ENCODE data around the gene C2CD2. TPM values are rescaled to one million over a fixed set of nuclear protein-coding genes. Genes with fewer than 3 reads are reported as not detected.

Gene C2CD2
- total and polyA plus RNA-seq, 3 donors from 2014 or later, result 8.6 to 17.4 (median 13.2) TPM

GRCh38 chr21:41970751-41971653 is 17.2 kb upstream of the C2CD2 start:
- 65 to 66% methylated on average over 20 of the region's 20 CpGs for WGBS, 2 donors

GRCh38 chr21:41970106-41970391 is 16.2 kb upstream of the C2CD2 start:
- TF ChIP-seq POLR2A (IDR thresholded peaks at IDR 0.05), result no peak
- TF ChIP-seq, protein P1, sequence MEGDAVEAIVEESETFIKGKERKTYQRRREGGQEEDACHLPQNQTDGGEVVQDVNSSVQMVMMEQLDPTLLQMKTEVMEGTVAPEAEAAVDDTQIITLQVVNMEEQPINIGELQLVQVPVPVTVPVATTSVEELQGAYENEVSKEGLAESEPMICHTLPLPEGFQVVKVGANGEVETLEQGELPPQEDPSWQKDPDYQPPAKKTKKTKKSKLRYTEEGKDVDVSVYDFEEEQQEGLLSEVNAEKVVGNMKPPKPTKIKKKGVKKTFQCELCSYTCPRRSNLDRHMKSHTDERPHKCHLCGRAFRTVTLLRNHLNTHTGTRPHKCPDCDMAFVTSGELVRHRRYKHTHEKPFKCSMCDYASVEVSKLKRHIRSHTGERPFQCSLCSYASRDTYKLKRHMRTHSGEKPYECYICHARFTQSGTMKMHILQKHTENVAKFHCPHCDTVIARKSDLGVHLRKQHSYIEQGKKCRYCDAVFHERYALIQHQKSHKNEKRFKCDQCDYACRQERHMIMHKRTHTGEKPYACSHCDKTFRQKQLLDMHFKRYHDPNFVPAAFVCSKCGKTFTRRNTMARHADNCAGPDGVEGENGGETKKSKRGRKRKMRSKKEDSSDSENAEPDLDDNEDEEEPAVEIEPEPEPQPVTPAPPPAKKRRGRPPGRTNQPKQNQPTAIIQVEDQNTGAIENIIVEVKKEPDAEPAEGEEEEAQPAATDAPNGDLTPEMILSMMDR (IDR thresholded peaks at IDR 0.05), result no peak
- no peaks in the 10 kb centered on the region for H3K9me3 ChIP-seq
- DNase-seq, result peak; percentile 7
- no peak overlapping the region for H3K4me3 ChIP-seq
- H3K36me3 ChIP-seq (ENCODE audit: low read depth, missing control alignments), result no peaks in the 10 kb centered on the region
- H3K4me1 ChIP-seq, result no peaks in the 10 kb centered on the region
- intact Hi-C loops (cut with DNase I; ENCODE audit: low total_unique reads), result no loop called here
- 91 to 92% methylated on average over 5 of the region's 5 CpGs for WGBS, 2 donors
- no peak overlapping the region for H3K27ac ChIP-seq
- H3K27me3 ChIP-seq, result no peaks in the 10 kb centered on the region

More at GRCh38 chr21:41970751-41971653, 17.2 kb upstream of the C2CD2 start:
- Histone ChIP-seq H3K36me3 (ENCODE audit: low read depth, missing control alignments) (no peaks in the 10 kb centered on the region), H3K4me1 (no peaks in the 10 kb centered on the region), H3K4me3 (no peak overlapping the region), H3K27me3 (no peaks in the 10 kb centered on the region), H3K9me3 (no peaks in the 10 kb centered on the region), H3K27ac (no peak overlapping the region)
- DNase-seq, result peak; percentile 6
- intact Hi-C loops (cut with DNase I; ENCODE audit: low total_unique reads), result no loop called here
- TF ChIP-seq, protein P1 (IDR thresholded peaks at IDR 0.05), result no peak
- TF ChIP-seq POLR2A (IDR thresholded peaks at IDR 0.05), result no peak

DNA sequence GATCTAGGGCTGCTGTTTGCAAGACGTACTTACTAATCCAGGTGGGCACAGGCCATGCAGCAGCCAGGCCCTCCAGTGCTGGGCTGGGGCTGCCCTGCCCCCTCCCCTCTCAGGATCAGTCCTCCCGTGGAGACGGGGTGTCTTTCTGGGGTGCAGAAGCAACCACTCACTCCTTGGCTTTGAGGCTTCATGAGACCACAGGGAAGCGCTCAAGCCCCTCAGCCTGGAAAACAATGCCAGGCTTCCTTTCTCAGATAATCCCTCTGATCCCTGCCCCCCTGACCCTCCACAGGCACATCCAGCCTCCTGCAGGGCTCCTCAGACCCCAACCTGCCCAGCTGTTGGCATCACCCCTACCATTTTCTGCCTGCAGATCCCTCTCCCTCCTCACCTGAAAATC is 13.9 kb upstream of the C2CD2 start:
- no peaks in the 10 kb centered on the region for H3K9me3 ChIP-seq
- H3K4me3 ChIP-seq, result no peak overlapping the region
- DNase-seq, result peak; percentile 7
- no peak overlapping the region for H3K27ac ChIP-seq
- H3K4me1 ChIP-seq, result no peaks in the 10 kb centered on the region
- no peaks in the 10 kb centered on the region for H3K27me3 ChIP-seq
- intact Hi-C loops (cut with DNase I; ENCODE audit: low total_unique reads), result no loop called here
- TF ChIP-seq, protein P1 (IDR thresholded peaks at IDR 0.05), result no peak
- TF ChIP-seq POLR2A (IDR thresholded peaks at IDR 0.05), result no peak
- 90 to 100% methylated on average over 1 to 4 of the region's 4 CpGs for WGBS, 2 donors
- no peaks in the 10 kb centered on the region for H3K36me3 ChIP-seq (ENCODE audit: low read depth, missing control alignments)

DNA sequence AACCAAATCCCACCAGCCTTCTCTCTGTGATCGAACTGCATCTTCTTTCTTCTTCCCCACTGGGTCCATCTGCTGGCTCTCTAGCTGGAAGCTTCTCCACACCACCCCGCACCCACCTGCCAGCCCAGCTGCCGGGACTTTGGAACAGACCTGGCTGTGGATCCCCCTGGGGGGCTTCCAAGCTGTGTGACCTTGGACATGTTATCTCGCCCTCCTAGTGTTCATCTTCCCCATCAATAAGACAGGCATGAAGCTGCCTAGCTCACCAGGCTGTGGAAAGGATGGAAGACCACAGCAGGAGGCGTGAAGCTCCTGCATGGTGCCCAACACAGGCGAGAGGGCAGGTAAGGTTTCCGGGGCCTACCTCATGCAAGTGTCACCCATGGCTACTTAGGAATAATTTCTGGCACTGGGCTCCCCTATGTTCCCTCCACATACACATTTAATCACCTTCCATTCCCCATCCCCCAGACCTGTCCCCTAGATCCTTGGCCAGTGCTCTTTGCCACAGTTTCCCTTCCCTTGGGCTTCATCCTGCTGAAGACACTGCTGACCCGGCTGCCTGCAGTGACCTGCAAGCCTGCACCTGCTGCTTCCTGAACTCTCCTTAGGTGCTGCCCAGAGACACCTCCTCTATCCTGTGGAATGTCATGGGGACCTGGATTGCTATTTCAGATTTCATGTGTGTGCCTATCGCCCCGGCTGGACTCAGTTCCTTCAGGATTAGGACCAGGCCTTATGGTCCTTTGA is 13.2 kb upstream of the C2CD2 start:
- Histone ChIP-seq H3K9me3 (no peaks in the 10 kb centered on the region), H3K36me3 (ENCODE audit: low read depth, missing control alignments) (no peaks in the 10 kb centered on the region), H3K4me1 (no peaks in the 10 kb centered on the region), H3K27ac (no peak overlapping the region), H3K27me3 (no peaks in the 10 kb centered on the region), H3K4me3 (no peak overlapping the region)
- intact Hi-C loops (cut with DNase I; ENCODE audit: low total_unique reads), result no loop called here
- DNase-seq, result peak; percentile 9
- TF ChIP-seq, protein P1 (IDR thresholded peaks at IDR 0.05), result no peak
- TF ChIP-seq POLR2A (IDR thresholded peaks at IDR 0.05), result no peak
- 88 to 90% methylated on average over 8 to 10 of the region's 10 CpGs for WGBS, 2 donors
